Mucosa of descending colon (tissue), 3 donors: ENCODE measurements around the gene DENND6B. TPM values are rescaled to one million over a fixed set of nuclear protein-coding genes. Genes with fewer than 3 reads are reported as not detected.

ENCODE experiments used
- ATAC-seq: fragments of 200-7000 bp; cut with Tn5 transposase; one replicate; pipeline ENCODE4 v1.9.1; 2020; ENCODE audit warnings: mild to moderate bottlenecking, moderate library complexity
- DNase-seq, 3 donors: peaks; one replicate each; pipeline ENCODE4 v3.0.0-alpha.2; 2020
- H3K36me3 ChIP-seq: fragments of 200-600 bp; one replicate; pipeline ENCODE4 v1.8.0; 2021; ENCODE audit warnings: low read depth, mild to moderate bottlenecking
- H3K4me1 ChIP-seq: fragments of 200-600 bp; one replicate; pipeline ENCODE4 v1.8.0; 2021; ENCODE audit warnings: low read depth, mild to moderate bottlenecking
- H3K4me3 ChIP-seq: fragments of 200-600 bp; one replicate; pipeline ENCODE4 v1.8.0; 2021; ENCODE audit warnings: mild to moderate bottlenecking
- H3K9me3 ChIP-seq: fragments of 200-600 bp; one replicate; pipeline ENCODE4 v1.8.0; 2021; ENCODE audit warnings: mild to moderate bottlenecking
- CTCF ChIP-seq: fragments of 200-600 bp; IDR thresholded peaks from one replicate; pipeline ENCODE4 v1.8.0; 2022; ENCODE audit warnings: antibody characterized with exemption, mild to moderate bottlenecking
- intact Hi-C, 2 donors: fragments of 100-400 bp; cut with DNase I in 1 of 2; cut with micrococcal nuclease in 1 of 2; formaldehyde crosslinking; loops; one replicate each; pipeline versions ENCODE4 v1.11.0 to v1.11.1; 2022; cut with DNase I, micrococcal nuclease
- total RNA-seq, 3 donors: library from RNA; stranded (reverse); fragmentation: NEBNext Ultra II Directional in 2 of 3; extraction: Animal tissue kit (Norgen Biotek cat#: 25700) in 2 of 3; gene quantifications; one replicate each; pipeline versions ENCODE4 v1.2.1 to v1.2.4, GENCODE V29; 2021 to 2023
- donor health status: DM: no; HTN: no; CAD: no; lungs with moderate emphysema.
- donor health status: DM: no; HTN: no; CAD: no.
- donor health status: DM: no; HTN: yes; CAD: no.

The DENND6B gene
- total RNA-seq, 3 donors from 2014 or later = 2.8 to 6.3 (median 5.2) TPM

- DNase-seq = peak in 1 of 3 donors; percentile 54
- no peaks in the 10 kb centered on the region for H3K36me3 ChIP-seq
- H3K9me3 ChIP-seq = no peaks in the 10 kb centered on the region
- intact Hi-C loops = no loop called here
- peaks cover 38% of the 10 kb centered on the region for H3K4me1 ChIP-seq
- ATAC-seq = peak; percentile 19
- TF ChIP-seq CTCF = no peak
- no peak overlapping the region for H3K4me3 ChIP-seq
Measured at GRCh38 chr22:50268655-50269113, 58.1 kb downstream of the DENND6B start.

GRCh38 chr22:50267591-50268390 is 59.0 kb downstream of the DENND6B start:
- peak; percentile 70 for ATAC-seq
- no peak for TF ChIP-seq CTCF
- intact Hi-C loops = no loop called here

GRCh38 chr22:50266994-50267393 is 59.8 kb downstream of the DENND6B start:
- intact Hi-C loops = no loop called here
- no peak for ATAC-seq
- no peaks in the 10 kb centered on the region for H3K9me3 ChIP-seq
- DNase-seq = no peak
- no peaks in the 10 kb centered on the region for H3K36me3 ChIP-seq
- H3K4me1 ChIP-seq = peaks cover 39% of the 10 kb centered on the region
- no peak for TF ChIP-seq CTCF
- H3K4me3 ChIP-seq = no peak overlapping the region

More at GRCh38 chr22:50267591-50268390, 59.0 kb downstream of the DENND6B start:
- Histone ChIP-seq H3K9me3 (no peaks in the 10 kb centered on the region), H3K4me3 (no peak overlapping the region), H3K4me1 (peaks cover 38% of the 10 kb centered on the region), H3K36me3 (no peaks in the 10 kb centered on the region)
- DNase-seq = peak; percentile 71 to 83 (median 73)

GRCh38 chr22:50264946-50265669 is 61.7 kb downstream of the DENND6B start:
- Histone ChIP-seq H3K36me3 (no peaks in the 10 kb centered on the region), H3K4me1 (peaks cover 34% of the 10 kb centered on the region), H3K9me3 (no peaks in the 10 kb centered on the region), H3K4me3 (no peak overlapping the region)
- no peak for TF ChIP-seq CTCF
- no peak for DNase-seq
- intact Hi-C loops = no loop called here
- no peak for ATAC-seq

- ATAC-seq = no peak
- Histone ChIP-seq H3K9me3 (no peaks in the 10 kb centered on the region), H3K4me3 (no peak overlapping the region), H3K36me3 (no peaks in the 10 kb centered on the region), H3K4me1 (peaks cover 26% of the 10 kb centered on the region)
- TF ChIP-seq CTCF = no peak
- intact Hi-C loops = no loop called here
- no peak for DNase-seq
Measured at GRCh38 chr22:50264104-50264745, 62.6 kb downstream of the DENND6B start.
